NCI-H2081 treated with DMSO at 0.1 percent for 48 hours (cell line): ENCODE results near the gene HUS1B.
"Not testable (repeated sequence)": the region's sequence is repeated elsewhere in the genome, so short reads cannot be mapped to it uniquely, and the experiment has no call there.

Experiments used
- DNase-seq: peaks from one replicate; lab custom pipeline; 2025; lab: John Stamatoyannopoulos, UW

The HUS1B gene

GRCh38 chr6:678520-678919 is 21.6 kb upstream of the HUS1B start:
- no peak for DNase-seq

- no peak for DNase-seq
These were observed 21.0 kb upstream of the HUS1B start for GRCh38 chr6:677919-678318.

- no peak for DNase-seq
These were observed 18.1 kb upstream of the HUS1B start for GRCh38 chr6:674956-675355.

- no peak for DNase-seq
These were observed 17.5 kb upstream of the HUS1B start for GRCh38 chr6:674406-674805.

- no peak for DNase-seq
These were observed 10.5 kb upstream of the HUS1B start for GRCh38 chr6:667253-667927.

GRCh38 chr6:665403-666267 is 8.7 kb upstream of the HUS1B start:
- DNase-seq = no peak

- DNase-seq = not testable (repeated sequence)
These were observed 6.9 kb upstream of the HUS1B start for GRCh38 chr6:663788-664187.

GRCh38 chr6:659716-660581 is 3.0 kb upstream of the HUS1B start:
- DNase-seq = no peak

GRCh38 chr6:658244-658643 is 1.3 kb upstream of the HUS1B start:
- no peak for DNase-seq

GRCh38 chr6:657743-658142 is 843 bp upstream of the HUS1B start:
- DNase-seq = no peak

- DNase-seq = no peak
These were observed 2.8 kb downstream of the HUS1B start for GRCh38 chr6:654136-654535.

- no peak for DNase-seq
These were observed 4.0 kb downstream of the HUS1B start for GRCh38 chr6:652865-653264.

- no peak for DNase-seq
These were observed 6.8 kb downstream of the HUS1B start for GRCh38 chr6:650098-650497.

- no peak for DNase-seq
These were observed 14.1 kb downstream of the HUS1B start for GRCh38 chr6:642805-643204.

GRCh38 chr6:641225-641985 is 15.5 kb downstream of the HUS1B start:
- no peak for DNase-seq

GRCh38 chr6:636488-636887 is 20.4 kb downstream of the HUS1B start:
- no peak for DNase-seq

GRCh38 chr6:635233-635632 is 21.7 kb downstream of the HUS1B start:
- no peak for DNase-seq

- no peak for DNase-seq
These were observed 23.3 kb downstream of the HUS1B start for GRCh38 chr6:633611-634010.

GRCh38 chr6:628766-629165 is 28.1 kb downstream of the HUS1B start:
- DNase-seq = no peak

- DNase-seq = no peak
These were observed 30.7 kb downstream of the HUS1B start for GRCh38 chr6:626236-626635.

- DNase-seq = no peak
These were observed 31.9 kb downstream of the HUS1B start for GRCh38 chr6:624979-625378.

GRCh38 chr6:622462-622861 is 34.4 kb downstream of the HUS1B start:
- no peak for DNase-seq
